Mesodermal cell (in vitro differentiated cells): ENCODE results near the gene FAM209B.
"Not testable (repeated sequence)": the region's sequence is repeated elsewhere in the genome, so short reads cannot be mapped to it uniquely, and the experiment has no call there.

Experiments
- H3K27ac ChIP-seq: 2 replicates; pipeline ENCODE4 v1.7.0; 2013; ENCODE audit warnings: mild to moderate bottlenecking, low read depth, low read length, moderate library complexity; ENCODE audit not compliant: severe bottlenecking
- H3K36me3 ChIP-seq: 2 replicates; pipeline ENCODE4 v1.7.1; 2013; ENCODE audit warnings: mild to moderate bottlenecking, low read length, moderate library complexity; ENCODE audit not compliant: control insufficient read depth, insufficient read depth
- H3K4me1 ChIP-seq: one replicate; pipeline ENCODE4 v1.7.1; 2013; ENCODE audit warnings: mild to moderate bottlenecking, low read length; ENCODE audit not compliant: insufficient read depth, control insufficient read depth, poor library complexity, severe bottlenecking
- H3K4me3 ChIP-seq: 2 replicates; pipeline ENCODE4 v1.7.0; 2013; ENCODE audit warnings: low read length, control low read depth, mild to moderate bottlenecking; ENCODE audit not compliant: insufficient read depth, poor library complexity, severe bottlenecking; ENCODE audit errors: extremely low read depth
- H3K9me3 ChIP-seq: 2 replicates; pipeline ENCODE4 v1.7.1; 2013; ENCODE audit warnings: mild to moderate bottlenecking, low read length, moderate library complexity; ENCODE audit not compliant: control insufficient read depth
- WGBS, 2 experiments: methylation state at CpG; one replicate each; pipeline ENCODE4 v1.1.5; 2013; ENCODE audit warnings: missing lambda C conversion rate in 2 of 2; ENCODE audit not compliant: insufficient coverage in 2 of 2; 5-methylcytosine and 5-hydroxymethylcytosine counted together

FAM209B gene

DNA sequence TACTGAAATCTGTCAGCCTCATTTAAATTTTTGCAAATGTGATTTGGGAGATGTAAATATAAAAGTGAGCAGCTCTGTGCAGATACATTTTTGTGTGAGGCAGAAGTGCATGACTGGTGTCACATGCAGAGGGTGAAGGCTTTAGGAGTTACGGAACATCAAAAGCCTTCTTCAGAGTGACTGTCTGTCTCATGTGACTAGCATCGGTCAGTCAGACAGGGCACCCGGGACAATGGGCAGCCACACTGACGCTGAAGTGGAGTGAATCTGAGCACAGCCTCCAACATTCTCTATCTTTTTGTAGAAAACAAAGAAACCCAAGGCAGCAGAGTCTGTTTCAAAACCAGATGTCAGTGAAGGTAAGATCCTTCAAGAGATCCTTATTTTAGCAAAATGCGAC is 16.4 kb upstream of the FAM209B start:
- Histone ChIP-seq H3K9me3 (peaks cover 30% of the 10 kb centered on the region), H3K27ac (no peak overlapping the region), H3K4me3 (no peak overlapping the region), H3K4me1 (peaks cover 11% of the 10 kb centered on the region), H3K36me3 (peaks cover 76% of the 10 kb centered on the region)
- WGBS, 2 experiments, result 92 to 95% methylated on average over 5 of the region's 5 CpGs

DNA sequence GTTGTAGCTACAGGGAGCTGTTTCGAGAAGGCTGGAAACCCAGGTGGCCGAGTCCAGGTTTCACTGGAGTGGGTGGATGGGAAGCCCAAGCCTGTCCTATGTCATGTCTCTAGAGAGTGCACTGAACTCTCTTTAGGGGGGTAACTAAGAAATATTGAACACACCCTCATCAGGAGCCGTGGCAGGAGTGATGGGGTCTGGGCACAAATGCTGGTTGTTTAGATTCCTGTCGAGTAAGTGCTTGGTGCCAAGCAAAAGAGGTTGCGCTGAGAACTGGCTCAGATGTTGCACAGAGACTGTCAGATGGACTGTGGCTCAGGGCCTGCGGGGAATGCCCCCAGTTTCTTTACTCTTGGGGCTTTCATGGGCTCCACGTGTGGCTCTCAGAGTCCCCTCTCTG is 15.8 kb upstream of the FAM209B start:
- Histone ChIP-seq H3K9me3 (peaks cover 30% of the 10 kb centered on the region), H3K4me3 (no peak overlapping the region), H3K4me1 (peaks cover 11% of the 10 kb centered on the region), H3K36me3 (peaks cover 77% of the 10 kb centered on the region), H3K27ac (no peak overlapping the region)
- WGBS, 2 experiments, result 90 to 98% methylated on average over 7 of the region's 7 CpGs

DNA sequence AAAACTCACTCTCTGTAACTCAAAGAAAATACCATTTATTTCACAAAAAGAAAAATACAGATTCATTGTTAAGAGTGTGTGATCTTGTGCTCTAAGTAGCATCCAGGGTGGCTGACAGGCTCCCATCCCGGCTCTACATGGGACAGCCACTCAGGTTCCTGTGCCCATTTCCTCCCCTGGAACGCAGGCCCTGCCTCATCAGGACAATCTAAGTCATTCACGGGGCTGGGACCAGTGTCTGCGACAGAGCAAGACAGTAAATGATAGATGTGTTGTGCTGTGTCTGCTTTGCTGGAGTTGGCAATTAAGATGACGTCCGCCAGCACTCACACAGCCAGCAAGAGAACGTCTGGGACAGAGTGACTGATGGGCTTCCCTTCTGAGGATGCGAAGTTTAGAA is 15.4 kb upstream of the FAM209B start:
- Histone ChIP-seq H3K27ac (no peak overlapping the region), H3K4me3 (no peak overlapping the region), H3K9me3 (peaks cover 30% of the 10 kb centered on the region), H3K36me3 (peaks cover 77% of the 10 kb centered on the region), H3K4me1 (peaks cover 9% of the 10 kb centered on the region)
- 97 to 98% methylated on average over 8 of the region's 8 CpGs for WGBS, 2 experiments

DNA sequence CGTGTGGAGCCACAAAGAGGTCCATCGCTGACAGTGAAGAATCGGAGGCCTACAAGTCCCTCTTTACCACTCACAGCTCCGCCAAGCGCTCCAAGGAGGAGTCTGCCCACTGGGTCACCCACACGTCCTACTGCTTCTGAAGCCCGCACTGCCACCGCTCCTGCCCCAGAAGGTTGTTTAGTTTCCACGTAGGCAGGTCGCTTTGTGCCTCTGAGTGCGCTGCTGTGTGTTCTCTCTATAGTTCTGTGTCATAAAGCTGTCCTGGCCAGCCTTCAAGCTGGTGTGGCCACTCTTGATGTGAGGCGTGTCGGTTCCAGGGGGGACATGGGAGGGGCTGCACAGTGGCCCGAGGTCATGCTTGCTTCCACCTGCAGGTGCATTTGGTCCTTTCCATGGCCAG is 14.9 kb upstream of the FAM209B start:
- Histone ChIP-seq H3K4me1 (peaks cover 6% of the 10 kb centered on the region), H3K36me3 (peaks cover 73% of the 10 kb centered on the region), H3K4me3 (no peak overlapping the region), H3K9me3 (peaks cover 30% of the 10 kb centered on the region), H3K27ac (no peak overlapping the region)
- WGBS, 2 experiments, result 92 to 98% methylated on average over 13 to 14 of the region's 14 CpGs

DNA sequence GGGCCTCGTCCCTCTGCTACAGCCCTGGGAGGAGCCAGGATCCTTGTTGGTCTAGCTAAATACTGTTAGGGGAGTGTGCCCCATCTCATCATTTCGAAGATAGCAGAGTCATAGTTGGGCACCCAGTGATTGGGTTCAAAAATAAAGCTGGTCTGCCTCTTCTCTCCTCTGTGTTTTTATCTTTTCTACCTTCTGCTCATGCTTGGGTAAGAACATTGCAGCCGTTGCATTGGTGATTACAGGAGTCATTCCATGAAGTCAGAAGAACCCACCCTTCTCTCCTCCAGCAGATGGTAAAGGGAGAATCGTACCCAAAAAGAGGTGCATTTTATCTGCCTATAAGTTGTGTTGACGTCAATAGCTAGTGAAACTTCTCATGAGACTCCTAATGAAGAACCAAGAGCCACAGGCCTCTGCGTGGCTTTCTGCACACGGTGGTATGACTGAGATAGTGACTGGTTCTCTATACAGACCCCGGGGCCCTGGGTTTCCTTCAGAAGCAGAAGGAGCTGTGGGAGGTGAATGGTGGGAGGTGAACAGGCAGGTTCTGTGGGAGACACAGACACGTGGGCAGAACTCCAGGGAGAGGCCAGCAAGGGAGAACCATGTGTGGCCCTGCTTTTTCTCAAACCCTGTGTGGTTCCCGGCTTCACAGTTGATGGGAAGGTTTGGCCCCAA is 14.2 kb upstream of the FAM209B start:
- H3K4me1 ChIP-seq, result no peaks in the 10 kb centered on the region
- 94 to 97% methylated on average over 6 to 8 of the region's 10 CpGs for WGBS, 2 experiments
- peaks cover 67% of the 10 kb centered on the region for H3K36me3 ChIP-seq
- H3K9me3 ChIP-seq, result peaks cover 30% of the 10 kb centered on the region
- no peak overlapping the region for H3K4me3 ChIP-seq
- H3K27ac ChIP-seq, result no peak overlapping the region

DNA sequence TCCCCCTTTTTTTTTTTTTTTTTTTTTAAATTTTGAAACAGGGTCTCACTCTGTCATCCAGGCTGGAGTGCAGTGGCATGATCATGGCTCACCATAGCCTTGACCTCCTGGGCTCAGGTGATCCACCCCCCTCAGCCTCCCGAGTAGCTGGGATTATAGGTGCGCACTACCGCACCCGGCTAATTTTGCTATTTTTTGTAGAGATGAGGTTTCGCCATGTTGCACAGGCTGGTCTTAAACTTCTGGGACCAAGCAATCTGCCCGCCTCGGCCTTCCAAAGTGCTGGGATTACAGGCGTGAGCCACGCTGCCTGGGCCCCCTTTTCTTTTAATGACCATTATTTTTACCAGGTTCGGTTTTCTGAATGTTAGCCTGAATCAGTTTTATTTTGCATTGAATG is 13.5 kb upstream of the FAM209B start:
- Histone ChIP-seq H3K4me1 (no peaks in the 10 kb centered on the region), H3K4me3 (no peak overlapping the region), H3K36me3 (peaks cover 63% of the 10 kb centered on the region), H3K27ac (no peak overlapping the region), H3K9me3 (peaks cover 30% of the 10 kb centered on the region)
- WGBS, 2 experiments, result 96 to 99% methylated on average over 9 of the region's 10 CpGs

DNA sequence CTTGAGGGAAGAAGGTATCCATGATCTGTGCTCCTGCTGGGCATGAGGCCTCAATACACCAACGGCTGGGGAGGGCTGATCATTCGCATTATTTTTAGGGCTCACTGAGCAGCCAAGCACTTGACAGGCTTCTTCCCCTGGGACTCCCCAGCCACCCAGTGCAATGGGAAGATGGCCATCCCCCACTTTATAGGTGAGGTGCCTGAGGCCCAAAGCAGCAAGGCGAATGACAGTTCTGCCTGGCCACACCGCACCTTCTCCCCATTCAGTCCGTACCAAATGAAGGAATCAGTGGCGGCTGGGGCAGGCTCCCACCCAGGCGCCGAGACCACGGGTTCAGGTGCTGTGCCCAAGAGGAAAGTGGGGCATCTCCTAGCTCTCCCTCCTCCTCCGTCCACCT is 12.9 kb upstream of the FAM209B start:
- Histone ChIP-seq H3K4me3 (no peak overlapping the region), H3K4me1 (no peaks in the 10 kb centered on the region), H3K36me3 (peaks cover 60% of the 10 kb centered on the region), H3K9me3 (peaks cover 30% of the 10 kb centered on the region), H3K27ac (no peak overlapping the region)
- WGBS, 2 experiments, result 90 to 96% methylated on average over 4 to 6 of the region's 10 CpGs

DNA sequence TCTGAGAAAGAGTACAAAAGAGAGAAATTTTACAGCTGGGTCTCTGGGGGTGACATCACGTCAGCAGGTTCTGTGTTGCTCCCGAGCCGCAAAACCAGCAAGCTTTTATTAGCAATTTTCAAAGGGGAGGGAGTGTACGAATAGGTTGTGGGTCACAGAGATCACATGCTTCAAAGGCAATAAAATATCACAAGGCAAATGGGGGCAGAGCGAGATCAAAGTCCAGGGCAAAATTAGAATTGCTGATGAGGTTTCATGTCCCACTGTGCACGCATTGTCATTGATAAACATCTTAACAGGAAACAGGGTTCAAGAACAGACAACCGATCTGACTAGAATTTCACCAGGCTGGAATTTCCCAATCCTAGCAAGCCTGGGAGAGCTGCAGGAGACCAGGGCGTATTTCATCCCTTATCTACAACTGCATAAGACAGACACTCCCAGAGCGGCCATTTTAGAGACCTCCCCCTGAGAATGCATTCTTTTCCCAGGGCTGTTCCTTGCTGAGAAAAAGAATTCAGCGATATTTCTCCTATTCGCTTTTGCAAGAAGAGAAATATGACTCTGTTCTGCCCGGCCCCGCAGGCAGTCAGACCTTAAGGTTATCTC is 12.2 kb upstream of the FAM209B start:
- H3K4me1 ChIP-seq, H3K27ac ChIP-seq, H3K4me3 ChIP-seq: not testable (repeated sequence)
- Histone ChIP-seq H3K9me3 (peaks cover 30% of the 10 kb centered on the region), H3K36me3 (peaks cover 53% of the 10 kb centered on the region)
- 89 to 96% methylated on average over 10 to 11 of the region's 13 CpGs for WGBS, 2 experiments

DNA sequence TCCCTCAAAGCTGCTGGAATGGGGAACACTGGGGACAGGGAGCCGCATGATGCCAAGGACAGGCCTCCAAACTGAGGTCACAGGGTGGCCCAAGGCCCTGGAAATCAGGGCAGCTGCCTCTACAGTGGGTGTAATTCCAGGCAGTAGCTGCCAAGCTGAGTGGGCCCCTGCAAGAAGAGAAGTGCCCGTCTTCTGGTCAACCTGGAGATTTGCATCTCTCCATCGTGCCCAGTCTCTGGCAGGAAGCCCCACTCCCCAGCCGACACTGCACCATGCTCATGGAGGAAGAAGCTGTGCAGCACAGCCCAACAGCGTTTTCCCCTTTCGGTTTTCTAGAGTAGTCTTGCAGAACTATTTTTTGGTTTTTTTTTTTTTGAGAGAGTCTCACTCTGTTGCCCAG is 10.7 kb upstream of the FAM209B start:
- 94 to 99% methylated on average over 5 to 6 of the region's 6 CpGs for WGBS, 2 experiments
- peaks cover 40% of the 10 kb centered on the region for H3K36me3 ChIP-seq
- no peak overlapping the region for H3K4me3 ChIP-seq
- peaks cover 30% of the 10 kb centered on the region for H3K9me3 ChIP-seq
- no peaks in the 10 kb centered on the region for H3K4me1 ChIP-seq
- no peak overlapping the region for H3K27ac ChIP-seq

DNA sequence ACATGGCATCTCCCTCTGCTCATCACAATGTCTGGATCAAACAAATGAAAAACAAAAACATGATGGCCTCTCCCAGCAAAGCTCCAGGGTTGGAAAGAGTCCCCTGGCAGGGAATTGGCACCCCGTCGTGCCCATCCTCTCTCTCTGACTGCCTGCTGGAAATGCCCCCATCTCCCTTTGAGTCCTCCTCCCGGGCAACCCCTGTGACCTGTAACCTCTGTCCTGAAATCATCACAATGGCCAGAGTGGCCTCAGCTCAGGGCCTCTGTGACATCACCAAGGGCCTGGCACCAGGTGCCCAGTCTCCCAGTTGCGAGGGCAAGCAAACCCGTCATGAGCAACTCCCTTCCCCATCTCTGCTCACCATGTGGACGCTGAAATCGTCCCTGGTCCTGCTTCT is 8.6 kb upstream of the FAM209B start, which contains the start of gene FAM209A:
Gene FAM209A, plus strand, starts transcription at position 301 of the 400 bp plus-strand sequence. Its CDS starts 65 bp downstream, at position 366.
- not testable (repeated sequence) for H3K4me3 ChIP-seq, H3K4me1 ChIP-seq, H3K27ac ChIP-seq
- H3K36me3 ChIP-seq, result peaks cover 19% of the 10 kb centered on the region
- peaks cover 20% of the 10 kb centered on the region for H3K9me3 ChIP-seq
- 97 to 100% methylated on average over 3 to 5 of the region's 7 CpGs for WGBS, 2 experiments

DNA sequence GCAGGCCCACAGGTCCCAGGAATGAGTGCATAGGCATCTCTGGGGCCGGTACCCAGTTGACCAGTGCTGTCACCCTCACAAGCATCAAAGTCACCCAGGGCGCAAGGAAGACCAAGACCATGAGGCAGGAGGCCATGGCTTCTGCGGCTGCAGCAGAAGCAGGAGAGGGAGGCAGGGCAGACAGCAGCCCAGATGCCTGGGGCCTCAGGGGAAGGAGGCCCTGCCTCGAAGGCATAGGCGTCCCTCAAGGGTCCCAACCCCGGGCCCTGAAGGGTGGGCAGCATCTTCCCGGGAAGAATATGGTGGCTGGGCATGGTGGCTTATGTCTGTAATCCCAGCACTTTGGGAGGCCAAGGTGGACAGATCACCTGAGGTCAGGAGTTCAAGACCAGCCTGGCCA is 5.5 kb upstream of the FAM209B start:
- Histone ChIP-seq H3K4me3 (no peak overlapping the region), H3K36me3 (no peaks in the 10 kb centered on the region), H3K27ac (no peak overlapping the region), H3K4me1 (no peaks in the 10 kb centered on the region), H3K9me3 (no peaks in the 10 kb centered on the region)
- WGBS, 2 experiments, result 82 to 93% methylated on average over 4 to 7 of the region's 7 CpGs
